WERI-Rb-1 (cell line): ENCODE data around the gene CXXC5.

Experiments
- DNase-seq: peaks from one replicate; pipeline ENCODE4 v3.0.0-alpha.2; 2020
- H3K27ac ChIP-seq: fragments of 250-450 bp; sonication (Bioruptor Pico); 2 replicates; pipeline ENCODE4 v1.5.1; 2020; ENCODE audit warnings: mild to moderate bottlenecking, moderate library complexity
- H3K27me3 ChIP-seq: fragments of 250-450 bp; sonication (Bioruptor Pico); 2 replicates; pipeline ENCODE4 v1.5.1; 2021; ENCODE audit warnings: mild to moderate bottlenecking, low read depth, moderate library complexity; ENCODE audit not compliant: insufficient read depth, severe bottlenecking
- H3K36me3 ChIP-seq: fragments of 250-450 bp; sonication (Bioruptor Pico); 2 replicates; pipeline ENCODE4 v1.5.1; 2020; ENCODE audit warnings: mild to moderate bottlenecking, moderate library complexity
- H3K4me3 ChIP-seq: 2 replicates; pipeline ENCODE4 v1.5.1; 2011; ENCODE audit warnings: low read depth, mild to moderate bottlenecking, control low read depth, low read length
- H3K9me3 ChIP-seq: fragments of 250-450 bp; sonication (Bioruptor Pico); 2 replicates; pipeline ENCODE4 v1.5.1; 2021; ENCODE audit warnings: mild to moderate bottlenecking, moderate library complexity; ENCODE audit not compliant: severe bottlenecking
- CTCF ChIP-seq: IDR thresholded peaks from 2 replicates; pipeline ENCODE4 v1.5.1; 2011; ENCODE audit warnings: low read depth, mild to moderate bottlenecking, control low read depth, inconsistent platforms, low read length

Gene CXXC5

DNA sequence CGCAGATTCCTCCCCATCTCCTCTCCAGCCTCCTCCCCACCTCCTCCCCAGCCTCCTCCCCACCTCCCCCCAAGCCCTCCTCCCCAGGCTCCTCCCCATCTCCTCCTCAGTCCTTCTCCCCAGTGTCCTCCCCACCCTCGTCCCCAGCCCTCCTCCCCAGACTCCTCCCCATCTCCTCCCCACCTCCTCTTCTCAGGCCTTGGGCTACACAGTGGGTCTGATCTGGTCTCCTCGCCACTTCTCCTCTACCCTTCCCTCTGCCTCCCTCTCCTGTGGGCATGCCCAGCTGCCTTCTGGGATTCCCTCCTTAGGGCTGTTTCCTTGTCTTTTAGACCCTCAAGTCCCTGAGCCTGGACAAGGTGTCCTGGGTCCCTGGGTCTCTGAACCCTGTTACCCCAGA is 28.3 kb downstream of the CXXC5 start:
- Histone ChIP-seq H3K27ac (peak overlapping the region; percentile 62; the same call in 1 of the 2 replicates), H3K27me3 (no peaks in the 10 kb centered on the region), H3K36me3 (peaks cover 48% of the 10 kb centered on the region), H3K9me3 (no peaks in the 10 kb centered on the region), H3K4me3 (no peak overlapping the region)
- no peak for TF ChIP-seq CTCF
- no peak for DNase-seq

- H3K36me3 ChIP-seq, result peaks cover 47% of the 10 kb centered on the region
- no peaks in the 10 kb centered on the region for H3K27me3 ChIP-seq
- no peak overlapping the region for H3K4me3 ChIP-seq
- no peak for DNase-seq
- H3K9me3 ChIP-seq, result no peaks in the 10 kb centered on the region
- H3K27ac ChIP-seq, result peak overlapping the region; percentile 62
- TF ChIP-seq CTCF, result no peak
Measured at GRCh38 chr5:139676951-139677735, 29.0 kb downstream of the CXXC5 start.

DNA sequence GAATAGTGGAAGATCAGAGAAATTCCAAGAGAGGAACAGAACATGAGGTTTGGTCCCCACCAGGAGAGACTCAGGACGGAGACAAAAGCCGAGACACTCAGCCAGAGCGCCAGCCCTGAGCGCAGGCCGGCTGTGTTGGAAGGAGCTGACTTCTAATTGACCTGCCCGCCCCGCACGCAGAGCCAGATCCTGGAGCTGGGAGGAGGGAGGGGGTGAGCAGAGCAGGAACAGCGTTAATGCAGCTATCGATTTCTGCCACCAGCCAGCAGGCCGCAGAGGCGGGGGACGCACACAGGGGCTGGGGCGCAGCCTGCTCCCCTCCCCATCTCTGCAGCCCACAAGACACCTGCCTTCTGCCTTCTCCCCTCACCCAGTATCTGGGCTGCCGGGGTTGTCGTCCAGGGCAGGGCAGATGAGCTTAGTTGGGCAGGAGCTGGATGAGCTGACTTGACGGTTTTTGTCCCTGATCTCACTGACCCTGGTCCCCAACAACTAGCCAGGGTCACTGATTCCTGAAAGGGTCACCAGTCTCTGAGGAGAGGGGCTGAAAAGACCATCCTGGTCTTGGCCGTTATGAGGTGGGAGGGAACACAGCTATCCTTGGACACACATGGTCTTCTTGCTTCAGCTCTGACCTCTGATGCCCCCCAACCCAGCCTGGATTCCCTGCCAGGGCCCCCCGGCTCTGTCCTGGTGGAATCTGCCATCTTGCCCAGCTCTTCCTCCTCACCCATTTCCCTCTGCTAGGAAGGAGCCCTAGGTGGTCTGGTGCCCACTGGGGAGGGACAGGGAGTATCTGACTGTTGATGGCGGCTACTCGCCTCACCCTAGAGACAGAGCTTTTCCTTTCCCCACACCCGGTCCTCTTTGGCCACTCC is 29.8 kb downstream of the CXXC5 start:
- DNase-seq, result peak; percentile 85
- H3K9me3 ChIP-seq, result no peaks in the 10 kb centered on the region
- no peak for TF ChIP-seq CTCF
- no peaks in the 10 kb centered on the region for H3K27me3 ChIP-seq
- H3K4me3 ChIP-seq, result no peak overlapping the region
- peak overlapping the region; percentile 62 for H3K27ac ChIP-seq
- peaks cover 45% of the 10 kb centered on the region for H3K36me3 ChIP-seq

- H3K4me3 ChIP-seq, result no peak overlapping the region
- H3K27me3 ChIP-seq, result no peaks in the 10 kb centered on the region
- peak; percentile 57 for DNase-seq
- no peaks in the 10 kb centered on the region for H3K9me3 ChIP-seq
- H3K27ac ChIP-seq, result peak overlapping the region; percentile 44
- H3K36me3 ChIP-seq, result peaks cover 53% of the 10 kb centered on the region
- TF ChIP-seq CTCF, result no peak
Measured at GRCh38 chr5:139678751-139679750, 30.9 kb downstream of the CXXC5 start.

DNA sequence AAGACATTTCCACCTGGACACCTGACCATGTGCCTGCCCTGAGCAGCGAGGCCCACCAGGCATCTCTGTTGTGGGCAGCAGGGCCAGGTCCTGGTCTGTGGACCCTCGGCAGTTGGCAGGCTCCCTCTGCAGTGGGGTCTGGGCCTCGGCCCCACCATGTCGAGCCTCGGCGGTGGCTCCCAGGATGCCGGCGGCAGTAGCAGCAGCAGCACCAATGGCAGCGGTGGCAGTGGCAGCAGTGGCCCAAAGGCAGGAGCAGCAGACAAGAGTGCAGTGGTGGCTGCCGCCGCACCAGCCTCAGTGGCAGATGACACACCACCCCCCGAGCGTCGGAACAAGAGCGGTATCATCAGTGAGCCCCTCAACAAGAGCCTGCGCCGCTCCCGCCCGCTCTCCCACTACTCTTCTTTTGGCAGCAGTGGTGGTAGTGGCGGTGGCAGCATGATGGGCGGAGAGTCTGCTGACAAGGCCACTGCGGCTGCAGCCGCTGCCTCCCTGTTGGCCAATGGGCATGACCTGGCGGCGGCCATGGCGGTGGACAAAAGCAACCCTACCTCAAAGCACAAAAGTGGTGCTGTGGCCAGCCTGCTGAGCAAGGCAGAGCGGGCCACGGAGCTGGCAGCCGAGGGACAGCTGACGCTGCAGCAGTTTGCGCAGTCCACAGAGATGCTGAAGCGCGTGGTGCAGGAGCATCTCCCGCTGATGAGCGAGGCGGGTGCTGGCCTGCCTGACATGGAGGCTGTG is 32.4 kb downstream of the CXXC5 start:
- Histone ChIP-seq H3K9me3 (no peaks in the 10 kb centered on the region), H3K36me3 (peaks cover 65% of the 10 kb centered on the region), H3K4me3 (no peak overlapping the region), H3K27ac (no peak overlapping the region), H3K27me3 (no peaks in the 10 kb centered on the region)
- TF ChIP-seq CTCF, result no peak
- no peak for DNase-seq
